K562 (cell line): ENCODE measurements around the gene LYPD5. TPM values are rescaled to one million over a fixed set of nuclear protein-coding genes. Genes with fewer than 3 reads are reported as not detected.

Experiments used
- ADNP ChIP-seq: fragments of 200-800 bp; sonication (Bioruptor generic); IDR thresholded peaks from 2 replicates; pipeline ENCODE4 v1.6.1; 2016; ENCODE audit warnings: missing genetic modification characterization, missing compliant biosample characterization
- AFF1 ChIP-seq, 2 experiments: fragments of 450-650 bp; IDR thresholded peaks; 2 replicates each; pipeline ENCODE4 v1.6.1; 2018; ENCODE audit warnings: mild to moderate bottlenecking in 2 of 2, low read depth in 1 of 2; ENCODE audit not compliant: partially characterized antibody in 2 of 2
- ETV1 ChIP-seq: fragments of 450-650 bp; conservative IDR thresholded peaks from 2 replicates; pipeline ENCODE4 v1.6.1; 2016; ENCODE audit warnings: missing genetic modification characterization, control low read depth, low read depth, missing compliant biosample characterization
- GABPB1 ChIP-seq: sonication (generic); formaldehyde crosslinking; IDR thresholded peaks from 2 replicates; pipeline ENCODE4 v1.8.0; 2022; ENCODE audit warnings: mild to moderate bottlenecking, missing genetic modification reagents
- KLF6 ChIP-seq: fragments of 250-450 bp; sonication (Bioruptor Pico); IDR thresholded peaks from 2 replicates; pipeline ENCODE4 v1.4.0; 2020; ENCODE audit warnings: mild to moderate bottlenecking, moderate library complexity, borderline replicate concordance
- MNT ChIP-seq, 2 experiments: fragments of 450-650 bp; conservative IDR thresholded peaks; 2 replicates each; pipeline ENCODE4 v1.6.1; 2017; ENCODE audit warnings: mild to moderate bottlenecking in 2 of 2, moderate library complexity in 2 of 2
- SETDB1 ChIP-seq: IDR thresholded peaks from one replicate; pipeline ENCODE4 v1.6.1; 2012; ENCODE audit warnings: low read length, control low read depth, inconsistent platforms
- SMARCB1 ChIP-seq: IDR thresholded peaks from 2 replicates; pipeline ENCODE4 v1.6.1; 2011; ENCODE audit warnings: improper control_type of control experiment, low read depth; ENCODE audit not compliant: insufficient read length
- SREBF2 ChIP-seq: sonication (generic); formaldehyde crosslinking; IDR thresholded peaks from 2 replicates; pipeline ENCODE4 v1.4.0; 2020; ENCODE audit warnings: mild to moderate bottlenecking, missing genetic modification reagents
- TCFL5 ChIP-seq: fragments of 250-450 bp; sonication (Bioruptor Pico); conservative IDR thresholded peaks from 2 replicates; pipeline ENCODE4 v1.6.1; 2021; ENCODE audit warnings: mild to moderate bottlenecking, moderate library complexity, matching md5 sums
- ZBTB11 ChIP-seq, 3 experiments: fragments of 200-800 bp in 1 of 3; fragments of 250-450 bp in 1 of 3; fragments of 450-650 bp in 1 of 3; sonication (Bioruptor Pico) in 1 of 3; sonication (Bioruptor generic) in 1 of 3; formaldehyde crosslinking in 1 of 3; IDR thresholded peaks; 2 replicates each; pipeline versions ENCODE4 v1.6.1 to v1.8.0; 2016 to 2022; ENCODE audit warnings: mild to moderate bottlenecking in 2 of 3, missing genetic modification characterization in 2 of 3, missing compliant biosample characterization in 1 of 3, moderate library complexity in 1 of 3
- ZNF197 ChIP-seq: fragments of 200-800 bp; sonication (Bioruptor generic); IDR thresholded peaks from 2 replicates; pipeline ENCODE4 v1.6.1; 2016; ENCODE audit warnings: low read depth, missing genetic modification characterization, missing compliant biosample characterization
- polyA plus RNA-seq, 8 experiments: library from polyadenylated mRNA; depleted of rRNA in 4 of 8; stranded (reverse) in 5 of 8; unstranded in 3 of 8; fragments of >200 nt; fragmentation: Nextera tagmentation in 2 of 8; fragmentation: Illumina TruSeq in 1 of 8; extraction: Ambion mirVana in 2 of 8; extraction: Trizol in 1 of 8; gene quantifications; 2 replicates each; pipeline versions ENCODE4 v1.2.1 to v1.2.3, GENCODE V29; 2011 to 2014; ENCODE audit warnings: inconsistent platforms in 1 of 8, missing spikeins in 1 of 8
- total RNA-seq, 7 experiments: library from RNA; depleted of rRNA in 6 of 7; stranded (reverse); fragments of >200 nt in 6 of 7; fragmentation: Illumina TruSeq in 2 of 7; extraction: Trizol in 2 of 7; gene quantifications; 2 replicates each; pipeline versions ENCODE4 v1.2.1 to v1.2.3, GENCODE V29; 2011 to 2021; ENCODE audit warnings: low replicate concordance in 1 of 7
- TF ChIP-seq, protein P1 (sequence below): fragments of 450-650 bp; IDR thresholded peaks from 2 replicates; pipeline ENCODE4 v1.7.1; 2018; ENCODE audit warnings: mild to moderate bottlenecking, low read depth; ENCODE audit not compliant: partially characterized antibody
- TF ChIP-seq, protein P2 (sequence below): fragments of 250-450 bp; sonication (Bioruptor Pico); IDR thresholded peaks from 2 replicates; pipeline ENCODE4 v1.8.0; 2021; ENCODE audit warnings: borderline replicate concordance, mild to moderate bottlenecking, moderate library complexity; ENCODE audit not compliant: poor library complexity, severe bottlenecking

Gene LYPD5
- total and polyA plus RNA-seq, 9 of the 15 experiments (the other 6 are each of a cell fraction or from before 2014, with no cell fraction given), result 0.03 to 0.22 (median 0.10) TPM; not detected in 3

GRCh38 chr19:43789029-43789428 lies 13.2 kb downstream of the LYPD5 start (continued):
- TF ChIP-seq, protein P1, sequence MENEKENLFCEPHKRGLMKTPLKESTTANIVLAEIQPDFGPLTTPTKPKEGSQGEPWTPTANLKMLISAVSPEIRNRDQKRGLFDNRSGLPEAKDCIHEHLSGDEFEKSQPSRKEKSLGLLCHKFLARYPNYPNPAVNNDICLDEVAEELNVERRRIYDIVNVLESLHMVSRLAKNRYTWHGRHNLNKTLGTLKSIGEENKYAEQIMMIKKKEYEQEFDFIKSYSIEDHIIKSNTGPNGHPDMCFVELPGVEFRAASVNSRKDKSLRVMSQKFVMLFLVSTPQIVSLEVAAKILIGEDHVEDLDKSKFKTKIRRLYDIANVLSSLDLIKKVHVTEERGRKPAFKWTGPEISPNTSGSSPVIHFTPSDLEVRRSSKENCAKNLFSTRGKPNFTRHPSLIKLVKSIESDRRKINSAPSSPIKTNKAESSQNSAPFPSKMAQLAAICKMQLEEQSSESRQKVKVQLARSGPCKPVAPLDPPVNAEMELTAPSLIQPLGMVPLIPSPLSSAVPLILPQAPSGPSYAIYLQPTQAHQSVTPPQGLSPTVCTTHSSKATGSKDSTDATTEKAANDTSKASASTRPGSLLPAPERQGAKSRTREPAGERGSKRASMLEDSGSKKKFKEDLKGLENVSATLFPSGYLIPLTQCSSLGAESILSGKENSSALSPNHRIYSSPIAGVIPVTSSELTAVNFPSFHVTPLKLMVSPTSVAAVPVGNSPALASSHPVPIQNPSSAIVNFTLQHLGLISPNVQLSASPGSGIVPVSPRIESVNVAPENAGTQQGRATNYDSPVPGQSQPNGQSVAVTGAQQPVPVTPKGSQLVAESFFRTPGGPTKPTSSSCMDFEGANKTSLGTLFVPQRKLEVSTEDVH, result peak; percentile 53
- TF ChIP-seq MNT (conservative IDR thresholded peaks at IDR 0.05), result peak in 1 of 2 experiments; percentile 52; a peak in 1 of 4 replicates
- peak in 1 of 2 experiments; percentile 99 for TF ChIP-seq AFF1 (IDR thresholded peaks at IDR 0.05; ENCODE audit: low read depth in 1 of 2, partially characterized antibody in 2 of 2)
- peak; percentile 56; the same call in 1 of the 2 replicates for TF ChIP-seq SREBF2 (CRISPR knock-in tag)
- TF ChIP-seq KLF6, result peak; percentile 42; the same call in 1 of the 2 replicates
- TF ChIP-seq SETDB1, result no peak
- no peak for TF ChIP-seq SMARCB1
- peak; percentile 82 for TF ChIP-seq ETV1 (tag)
- no peak for TF ChIP-seq TCFL5 (CRISPR knock-in tag)
- peak; percentile 84 for TF ChIP-seq GABPB1
- TF ChIP-seq, protein P2, sequence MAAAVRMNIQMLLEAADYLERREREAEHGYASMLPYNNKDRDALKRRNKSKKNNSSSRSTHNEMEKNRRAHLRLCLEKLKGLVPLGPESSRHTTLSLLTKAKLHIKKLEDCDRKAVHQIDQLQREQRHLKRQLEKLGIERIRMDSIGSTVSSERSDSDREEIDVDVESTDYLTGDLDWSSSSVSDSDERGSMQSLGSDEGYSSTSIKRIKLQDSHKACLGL, result no peak
- no peak for TF ChIP-seq ADNP (tag)
- peak; percentile 84; the same call in 1 of the 2 replicates for TF ChIP-seq ZNF197 (CRISPR knock-in tag)
- peak in 1 of 3 experiments; percentile 54; a peak in 1 of 6 replicates for TF ChIP-seq ZBTB11 (CRISPR knock-in tag; IDR thresholded peaks at IDR 0.05)
